K562 (cell line): Measurements from ENCODE around the gene DRC3. TPM values are rescaled to one million over a fixed set of nuclear protein-coding genes. Genes with fewer than 3 reads are reported as not detected.

Source experiments
- ATF6 ChIP-seq: sonication (generic); formaldehyde crosslinking; IDR thresholded peaks from 2 replicates; pipeline ENCODE4 v1.4.0; 2020; ENCODE audit warnings: mild to moderate bottlenecking, missing genetic modification reagents
- BCL6 ChIP-seq: fragments of 250-450 bp; sonication (Bioruptor Pico); IDR thresholded peaks from 2 replicates; pipeline ENCODE4 v1.4.0; 2020
- CREM ChIP-seq: IDR thresholded peaks from 2 replicates; pipeline ENCODE4 v1.6.1; 2014; ENCODE audit warnings: antibody characterized with exemption, low read depth
- FOSL1 ChIP-seq: fragments of 200-800 bp; sonication (Bioruptor generic); conservative IDR thresholded peaks from 2 replicates; pipeline ENCODE4 v1.6.1; 2016; ENCODE audit warnings: missing genetic modification characterization, missing compliant biosample characterization
- GATAD2B ChIP-seq: fragments of 450-650 bp; IDR thresholded peaks from 2 replicates; pipeline ENCODE4 v1.6.1; 2017; ENCODE audit warnings: mild to moderate bottlenecking, borderline replicate concordance
- HOXB6 ChIP-seq: fragments of 250-450 bp; sonication (Bioruptor Pico); IDR thresholded peaks from 2 replicates; pipeline ENCODE4 v1.5.1; 2022; ENCODE audit warnings: mild to moderate bottlenecking, borderline replicate concordance
- KLF13 ChIP-seq: fragments of 450-650 bp; IDR thresholded peaks from 2 replicates; pipeline ENCODE4 v1.6.1; 2016; ENCODE audit warnings: missing genetic modification characterization, low read depth, mild to moderate bottlenecking, missing compliant biosample characterization, moderate library complexity, borderline replicate concordance
- LCOR ChIP-seq: sonication (generic); formaldehyde crosslinking; IDR thresholded peaks from 2 replicates; pipeline ENCODE4 v1.8.0; 2022; ENCODE audit warnings: mild to moderate bottlenecking, missing genetic modification reagents
- MITF ChIP-seq: IDR thresholded peaks from 2 replicates; pipeline ENCODE4 v1.6.1; 2014; ENCODE audit warnings: antibody characterized with exemption
- POLR2B ChIP-seq: fragments of 450-650 bp; IDR thresholded peaks from 2 replicates; pipeline ENCODE4 v1.6.1; 2018; ENCODE audit warnings: low read depth; ENCODE audit not compliant: partially characterized antibody
- SOX6 ChIP-seq: fragments of 450-650 bp; IDR thresholded peaks from 2 replicates; pipeline ENCODE4 v1.6.1; 2014; ENCODE audit warnings: mild to moderate bottlenecking
- THAP7 ChIP-seq: fragments of 250-450 bp; sonication (Bioruptor Pico); IDR thresholded peaks from 2 replicates; pipeline ENCODE4 v1.5.0; 2021
- XRCC4 ChIP-seq: IDR thresholded peaks from one replicate; pipeline ENCODE4 v1.6.1; 2011; ENCODE audit not compliant: insufficient read depth, insufficient read length; ENCODE audit errors: extremely low read depth
- ZBTB34 ChIP-seq: fragments of 250-450 bp; sonication (Bioruptor Pico); IDR thresholded peaks from 2 replicates; pipeline ENCODE4 v1.8.0; 2021; ENCODE audit warnings: mild to moderate bottlenecking, moderate library complexity
- ZNF134 ChIP-seq: fragments of 250-450 bp; sonication (Bioruptor Pico); conservative IDR thresholded peaks from 2 replicates; pipeline ENCODE4 v1.4.0; 2020
- ZNF592 ChIP-seq: fragments of 450-650 bp; IDR thresholded peaks from 2 replicates; pipeline ENCODE4 v1.6.1; 2017; ENCODE audit warnings: antibody characterized with exemption, mild to moderate bottlenecking
- ZNF830 ChIP-seq: fragments of 250-450 bp; sonication (Bioruptor Pico); IDR thresholded peaks from 2 replicates; pipeline ENCODE4 v1.5.0; 2021; ENCODE audit warnings: mild to moderate bottlenecking
- polyA plus RNA-seq, 8 experiments: library from polyadenylated mRNA; depleted of rRNA in 4 of 8; stranded (reverse) in 5 of 8; unstranded in 3 of 8; fragments of >200 nt; fragmentation: Nextera tagmentation in 2 of 8; fragmentation: Illumina TruSeq in 1 of 8; extraction: Ambion mirVana in 2 of 8; extraction: Trizol in 1 of 8; gene quantifications; 2 replicates each; pipeline versions ENCODE4 v1.2.1 to v1.2.3, GENCODE V29; 2011 to 2014; ENCODE audit warnings: inconsistent platforms in 1 of 8, missing spikeins in 1 of 8
- total RNA-seq, 7 experiments: library from RNA; depleted of rRNA in 6 of 7; stranded (reverse); fragments of >200 nt in 6 of 7; fragmentation: Illumina TruSeq in 2 of 7; extraction: Trizol in 2 of 7; gene quantifications; 2 replicates each; pipeline versions ENCODE4 v1.2.1 to v1.2.3, GENCODE V29; 2011 to 2021; ENCODE audit warnings: low replicate concordance in 1 of 7

Gene DRC3
- total and polyA plus RNA-seq, 9 of the 15 experiments (the other 6 are each of a cell fraction or from before 2014, with no cell fraction given) = 0.10 to 0.84 (median 0.30) TPM; not detected in 3

- no peak for TF ChIP-seq KLF13 (tag)
- no peak for TF ChIP-seq ZNF592
- no peak for TF ChIP-seq FOSL1 (tag)
- no peak for TF ChIP-seq POLR2B
- TF ChIP-seq MITF = no peak
- TF ChIP-seq THAP7 (CRISPR knock-in tag) = no peak
- TF ChIP-seq ZNF134 (CRISPR knock-in tag) = no peak
- TF ChIP-seq SOX6 = peak; percentile 98
- TF ChIP-seq GATAD2B = no peak
- no peak for TF ChIP-seq XRCC4
- peak; percentile 54; the same call in 1 of the 2 replicates for TF ChIP-seq LCOR (CRISPR knock-in tag)
- TF ChIP-seq HOXB6 (CRISPR knock-in tag) = no peak
- no peak for TF ChIP-seq ZBTB34 (CRISPR knock-in tag)
- TF ChIP-seq BCL6 (CRISPR knock-in tag) = no peak
- no peak for TF ChIP-seq ZNF830 (CRISPR knock-in tag)
- peak; percentile 39; the same call in 1 of the 2 replicates for TF ChIP-seq CREM
- no peak for TF ChIP-seq ATF6 (CRISPR knock-in tag)
Measured at GRCh38 chr17:18017958-18018357, 45.3 kb downstream of the DRC3 start (continued).
